Vagina (tissue), 2 donors: ENCODE data around the gene LMBR1L. TPM values are rescaled to one million over a fixed set of nuclear protein-coding genes. Genes with fewer than 3 reads are reported as not detected.
A peak's percentile ranks its signal among the peaks of the same experiment; 100 is the strongest.
"Not testable (repeated sequence)": the region's sequence is repeated elsewhere in the genome, so short reads cannot be mapped to it uniquely, and the experiment has no call there.

Source experiments
- DNase-seq, 2 donors: peaks; one replicate each; pipeline ENCODE4 v3.0.0-alpha.2; 2017; ENCODE audit errors: extremely low spot score in 2 of 2
- H3K27ac ChIP-seq: fragments of 200-600 bp; sonication (generic); one replicate; pipeline ENCODE4 v1.5.1; 2019
- H3K27me3 ChIP-seq: fragments of 200-600 bp; sonication (generic); one replicate; pipeline ENCODE4 v1.5.1; 2019
- H3K36me3 ChIP-seq, 2 donors: fragments of 200-600 bp; sonication (generic); one replicate each; pipeline ENCODE4 v1.5.1; 2017 to 2019
- H3K4me1 ChIP-seq: fragments of 200-600 bp; sonication (generic); one replicate; pipeline ENCODE4 v1.5.1; 2019
- H3K4me3 ChIP-seq, 2 donors: fragments of 200-600 bp; sonication (generic); 1 replicate in 1 of 2; 2 replicates in 1 of 2; pipeline ENCODE4 v1.5.1; 2016 to 2019
- H3K9me3 ChIP-seq: fragments of 200-600 bp; sonication (generic); one replicate; pipeline ENCODE4 v1.5.1; 2019
- CTCF ChIP-seq, 3 experiments: fragments of 450-650 bp in 2 of 3; fragments of 200-600 bp in 1 of 3; sonication (generic) in 1 of 3; IDR thresholded peaks; one replicate each; pipeline ENCODE4 v1.5.1; 2017 to 2019; ENCODE audit warnings: antibody characterized with exemption in 3 of 3, mild to moderate bottlenecking in 2 of 3, moderate library complexity in 2 of 3
- POLR2A ChIP-seq, 2 donors: fragments of 450-650 bp; IDR thresholded peaks; one replicate each; pipeline ENCODE4 v1.6.1; 2017; ENCODE audit warnings: antibody characterized with exemption in 2 of 2, mild to moderate bottlenecking in 2 of 2, moderate library complexity in 2 of 2
- POLR2AphosphoS5 ChIP-seq, 2 donors: sonication (generic); formaldehyde crosslinking; IDR thresholded peaks; one replicate each; pipeline ENCODE4 v1.9.0; 2017; ENCODE audit warnings: antibody characterized with exemption in 2 of 2, mild to moderate bottlenecking in 2 of 2, low read depth in 1 of 2; ENCODE audit not compliant: insufficient read depth in 1 of 2
- intact Hi-C: fragments of 100-400 bp; cut with DNase I; formaldehyde crosslinking; loops from one replicate; pipeline ENCODE4 v1.15.1; 2023
- total RNA-seq: library from RNA; depleted of rRNA; stranded (reverse); fragments of >200 nt; gene quantifications from one replicate; pipeline ENCODE4 v1.2.3, GENCODE V29; 2016

Gene LMBR1L
- total RNA-seq, 1 donor from 2014 or later = 53.3 TPM

DNA sequence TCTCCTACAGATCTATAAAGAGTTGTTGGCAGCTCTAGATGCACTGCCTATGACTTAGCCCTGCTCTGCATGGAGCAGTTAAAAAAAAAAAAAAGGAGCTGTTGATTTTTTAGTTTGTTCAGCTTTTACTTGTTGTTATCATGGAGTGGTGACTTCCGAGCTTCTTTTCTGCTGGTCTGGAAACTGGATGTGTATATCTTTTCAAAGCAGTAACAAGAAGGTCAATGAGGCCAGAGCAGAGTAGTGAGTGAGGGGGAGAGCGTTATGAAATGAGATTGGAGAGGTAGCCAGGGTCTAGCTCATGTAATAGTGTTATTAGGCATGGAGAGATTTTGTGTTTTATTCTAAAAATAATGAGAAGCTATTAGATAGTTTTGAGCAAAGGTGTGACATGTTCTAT is 33.7 kb upstream of the LMBR1L start:
- intact Hi-C loops = no loop called here
- Histone ChIP-seq H3K9me3 (no peaks in the 10 kb centered on the region), H3K27me3 (no peaks in the 10 kb centered on the region), H3K4me3 (no peak overlapping the region), H3K4me1 (no peaks in the 10 kb centered on the region), H3K27ac (no peak overlapping the region), H3K36me3 (no peaks in the 10 kb centered on the region)
- TF ChIP-seq CTCF (IDR thresholded peaks at IDR 0.05) (no peak), POLR2AphosphoS5 (IDR thresholded peaks at IDR 0.05; ENCODE audit: insufficient read depth in 1 of 2, low read depth in 1 of 2) (no peak), POLR2A (IDR thresholded peaks at IDR 0.05) (no peak)
- DNase-seq = no peak

- Histone ChIP-seq H3K4me3 (no peak overlapping the region), H3K36me3 (no peaks in the 10 kb centered on the region), H3K27me3 (no peaks in the 10 kb centered on the region), H3K4me1 (no peaks in the 10 kb centered on the region), H3K9me3 (no peaks in the 10 kb centered on the region), H3K27ac (no peak overlapping the region)
- TF ChIP-seq POLR2A (IDR thresholded peaks at IDR 0.05) (no peak), POLR2AphosphoS5 (IDR thresholded peaks at IDR 0.05; ENCODE audit: insufficient read depth in 1 of 2, low read depth in 1 of 2) (no peak), CTCF (IDR thresholded peaks at IDR 0.05) (no peak)
- intact Hi-C loops = no loop called here
- DNase-seq = no peak
Observed at GRCh38 chr12:49138999-49139398, 28.4 kb upstream of the LMBR1L start.

- intact Hi-C loops = no loop called here
- Histone ChIP-seq H3K27ac (no peak overlapping the region), H3K27me3 (no peaks in the 10 kb centered on the region), H3K4me1 (peaks cover 3% of the 10 kb centered on the region), H3K36me3 (no peaks in the 10 kb centered on the region), H3K4me3 (no peak overlapping the region), H3K9me3 (no peaks in the 10 kb centered on the region)
- no peak for TF ChIP-seq POLR2AphosphoS5 (IDR thresholded peaks at IDR 0.05; ENCODE audit: insufficient read depth in 1 of 2, low read depth in 1 of 2)
- TF ChIP-seq CTCF (IDR thresholded peaks at IDR 0.05) = no peak
- no peak for TF ChIP-seq POLR2A (IDR thresholded peaks at IDR 0.05)
- no peak for DNase-seq
Observed at GRCh38 chr12:49138587-49138986, 27.9 kb upstream of the LMBR1L start.

GRCh38 chr12:49137476-49137875 is 26.8 kb upstream of the LMBR1L start:
- no peaks in the 10 kb centered on the region for H3K9me3 ChIP-seq
- no peak for DNase-seq
- intact Hi-C loops = no loop called here
- H3K27ac ChIP-seq = no peak overlapping the region
- H3K4me3 ChIP-seq = no peak overlapping the region
- H3K4me1 ChIP-seq = peaks cover 13% of the 10 kb centered on the region
- H3K36me3 ChIP-seq = no peaks in the 10 kb centered on the region
- TF ChIP-seq CTCF (IDR thresholded peaks at IDR 0.05) = no peak
- TF ChIP-seq POLR2A (IDR thresholded peaks at IDR 0.05) = no peak
- no peak for TF ChIP-seq POLR2AphosphoS5 (IDR thresholded peaks at IDR 0.05; ENCODE audit: insufficient read depth in 1 of 2, low read depth in 1 of 2)
- H3K27me3 ChIP-seq = no peaks in the 10 kb centered on the region

GRCh38 chr12:49136997-49137396 is 26.4 kb upstream of the LMBR1L start:
- H3K27me3 ChIP-seq, DNase-seq, H3K9me3 ChIP-seq, intact Hi-C loops, H3K4me3 ChIP-seq, H3K27ac ChIP-seq, H3K36me3 ChIP-seq: not testable (repeated sequence)
- H3K4me1 ChIP-seq = peaks cover 18% of the 10 kb centered on the region

DNA sequence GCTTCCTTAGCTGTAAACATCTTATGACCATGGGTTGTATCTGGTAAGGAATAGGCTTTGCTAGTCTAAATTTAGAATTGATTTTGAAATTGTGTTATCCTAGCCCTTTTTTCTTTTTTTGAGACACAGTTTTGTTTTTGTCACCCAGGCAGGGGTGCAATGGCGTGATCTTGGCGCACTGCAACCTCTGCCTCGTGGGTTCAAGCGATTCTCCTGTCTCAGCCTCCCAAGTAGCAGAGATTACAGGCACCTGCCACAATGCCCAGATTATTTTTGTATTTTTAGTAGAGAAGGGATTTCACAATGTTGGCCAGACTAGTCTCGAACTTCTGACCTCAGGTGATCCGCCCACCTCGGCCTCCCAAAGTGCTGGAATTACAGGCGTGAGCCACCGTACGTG is 22.9 kb upstream of the LMBR1L start:
- intact Hi-C loops = no loop called here
- DNase-seq = no peak
- no peak for TF ChIP-seq POLR2AphosphoS5 (IDR thresholded peaks at IDR 0.05; ENCODE audit: insufficient read depth in 1 of 2, low read depth in 1 of 2)
- Histone ChIP-seq H3K9me3 (no peaks in the 10 kb centered on the region), H3K4me3 (no peak overlapping the region), H3K27me3 (no peaks in the 10 kb centered on the region), H3K27ac (peak overlapping the region; percentile 81), H3K36me3 (peaks cover 0 to 14% of the 10 kb centered on the region in 2 donors), H3K4me1 (peaks cover 36% of the 10 kb centered on the region)
